ENCODE data around the gene GRAP. TPM values are rescaled to one million over a fixed set of nuclear protein-coding genes. Genes with fewer than 3 reads are reported as not detected.

Gene GRAP
- total RNA-seq, 1 donor from 2014 or later = 0.35 TPM

- H3K4me3 Mint-ChIP-seq (ENCODE audit: unreplicated experiment) = no peak overlapping the region
- H3K27ac Mint-ChIP-seq (ENCODE audit: unreplicated experiment) = no peak overlapping the region
- no peaks in the 10 kb centered on the region for H3K9me3 Mint-ChIP-seq (ENCODE audit: low read depth)
- H3K36me3 Mint-ChIP-seq (ENCODE audit: low read depth) = peaks cover 7% of the 10 kb centered on the region
- H3K4me1 Mint-ChIP-seq (ENCODE audit: low read depth) = peaks cover 3% of the 10 kb centered on the region
- H3K27me3 Mint-ChIP-seq (ENCODE audit: low read depth) = no peaks in the 10 kb centered on the region
- no peak for DNase-seq (ENCODE audit: low spot score)
- no peak for TF ChIP-seq CTCF (IDR thresholded peaks at IDR 0.05)
Measured at GRCh38 chr17:18974407-18975149, 72.2 kb downstream of the GRAP start.

GRCh38 chr17:18971801-18972200 lies 75.0 kb downstream of the GRAP start:
- H3K27ac Mint-ChIP-seq (ENCODE audit: unreplicated experiment) = no peak overlapping the region
- DNase-seq (ENCODE audit: low spot score) = no peak
- no peaks in the 10 kb centered on the region for H3K27me3 Mint-ChIP-seq (ENCODE audit: low read depth)
- H3K4me1 Mint-ChIP-seq (ENCODE audit: low read depth) = peaks cover 17% of the 10 kb centered on the region
- TF ChIP-seq CTCF (IDR thresholded peaks at IDR 0.05) = no peak
- H3K9me3 Mint-ChIP-seq (ENCODE audit: low read depth) = no peaks in the 10 kb centered on the region
- H3K4me3 Mint-ChIP-seq (ENCODE audit: unreplicated experiment) = no peak overlapping the region
- peaks cover 5% of the 10 kb centered on the region for H3K36me3 Mint-ChIP-seq (ENCODE audit: low read depth)

Other genes starting within 250 kb of the GRAP start
- 25.3 to 28.2 TPM (median 27.2 TPM) in 3 replicates for gene PRPSAP2, start 188.8 kb downstream of the GRAP start, total RNA-seq
- gene SLC5A10, start 94.8 kb downstream of the GRAP start, total RNA-seq = not detected in 3 replicates
- gene FAM83G, start 42.2 kb downstream of the GRAP start, total RNA-seq = 3.4 to 9.4 TPM (median 8.2 TPM) in 3 replicates
- not detected in 3 replicates for gene GRAPL, start 80.6 kb upstream of the GRAP start, total RNA-seq
- gene EPN2, start 190.4 kb upstream of the GRAP start, total RNA-seq = 29.0 to 39.7 TPM (median 37.8 TPM) in 3 replicates

All from chondrocyte (in vitro differentiated cells).